Measurements from ENCODE around the gene KCTD6.
A peak's percentile ranks its signal among the peaks of the same experiment; 100 is the strongest.

The KCTD6 gene

DNA sequence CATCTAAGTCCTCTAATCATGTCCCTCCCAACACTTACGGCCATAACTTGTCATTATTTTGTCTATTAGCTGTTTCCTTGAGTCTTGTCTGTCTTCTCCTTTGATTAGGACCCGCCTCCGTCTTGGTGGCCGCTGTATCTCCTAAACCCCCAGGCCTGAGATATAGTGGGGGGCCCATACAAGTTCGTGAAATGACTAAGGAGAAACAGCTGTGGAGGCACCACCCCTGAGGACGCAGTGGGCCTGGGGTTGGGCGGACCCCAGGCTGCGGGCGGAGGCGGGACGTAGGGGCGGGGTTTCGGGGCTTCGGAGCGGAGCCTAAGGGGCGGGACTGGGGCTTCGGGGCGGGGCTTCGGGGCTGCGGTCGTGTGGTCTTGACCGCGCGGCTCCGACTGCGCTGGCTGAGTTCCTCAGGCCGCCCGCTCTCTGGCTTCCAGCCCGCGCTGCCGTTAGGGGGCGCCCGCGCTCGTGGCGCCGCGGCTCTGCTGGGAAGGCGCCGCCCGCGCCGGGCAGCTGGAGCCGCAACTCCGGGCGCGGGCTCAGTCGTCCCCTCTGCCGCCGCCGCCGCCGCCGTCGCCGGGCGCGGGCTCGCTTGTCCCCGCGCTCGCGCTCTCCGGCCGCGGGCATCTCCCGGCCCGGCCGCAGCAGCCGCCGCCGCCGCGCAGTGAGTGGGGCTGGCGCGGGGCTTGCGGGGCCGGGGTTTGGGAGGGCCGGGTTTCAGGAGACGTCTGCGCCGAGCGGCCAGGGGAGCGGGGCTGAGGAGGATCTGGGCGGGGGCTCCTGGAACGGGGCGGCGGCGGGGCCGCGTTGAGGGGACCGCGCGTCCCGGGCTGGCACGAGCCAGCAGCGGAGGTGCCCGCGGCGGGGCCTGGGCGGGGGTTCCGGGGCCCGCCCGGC lies at the start of gene KCTD6:
Gene KCTD6 (plus strand): TSS at position 591 of the 897 bp plus-strand sequence. CDS start 6,660 bp downstream, outside the sequence.
- DNase-seq (ENCODE audit: low read depth in 2 of 2): peak; percentile 84 to 87

DNA sequence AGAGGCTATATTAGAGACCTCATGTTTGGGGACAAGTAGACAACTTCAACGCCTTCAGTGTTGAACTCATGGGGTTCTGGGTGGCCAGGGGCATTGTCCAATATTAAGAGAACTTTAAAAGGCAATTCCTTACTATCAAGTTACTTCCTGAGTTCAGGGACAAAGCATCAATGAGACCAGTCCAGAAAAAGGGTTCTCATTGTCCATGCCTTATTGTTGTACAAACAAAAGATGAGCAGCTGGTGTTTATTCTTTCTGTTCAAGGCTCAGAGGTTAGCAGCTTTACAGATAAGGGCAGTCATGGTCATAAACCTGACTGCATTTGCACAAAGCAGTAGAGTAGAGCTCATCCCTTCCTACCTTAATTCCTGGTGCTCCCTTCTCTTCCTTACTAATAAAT lies 39.7 kb upstream of the KCTD6 start:
- DNase-seq (ENCODE audit: low read depth in 2 of 2): no peak

DNA sequence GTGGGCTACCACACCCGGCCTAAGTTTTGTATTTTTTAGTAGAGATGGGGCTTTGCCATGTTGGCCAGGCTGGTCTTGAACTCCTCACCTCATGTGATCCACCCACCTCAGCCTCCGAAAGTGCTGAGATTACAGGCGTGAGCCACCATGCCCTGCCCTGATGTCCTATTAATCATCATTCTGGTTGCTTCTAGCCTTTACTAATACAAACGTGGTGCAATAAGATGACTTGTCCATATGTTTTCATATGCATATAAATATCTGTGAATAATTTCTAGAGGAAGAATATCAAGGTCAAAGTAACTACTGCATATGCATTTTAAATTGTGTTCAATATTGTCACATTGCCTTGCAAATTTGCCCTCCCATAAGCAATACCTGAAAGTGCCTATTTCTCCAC lies 32.7 kb upstream of the KCTD6 start:
- no peak for DNase-seq (ENCODE audit: low read depth in 2 of 2)

DNA sequence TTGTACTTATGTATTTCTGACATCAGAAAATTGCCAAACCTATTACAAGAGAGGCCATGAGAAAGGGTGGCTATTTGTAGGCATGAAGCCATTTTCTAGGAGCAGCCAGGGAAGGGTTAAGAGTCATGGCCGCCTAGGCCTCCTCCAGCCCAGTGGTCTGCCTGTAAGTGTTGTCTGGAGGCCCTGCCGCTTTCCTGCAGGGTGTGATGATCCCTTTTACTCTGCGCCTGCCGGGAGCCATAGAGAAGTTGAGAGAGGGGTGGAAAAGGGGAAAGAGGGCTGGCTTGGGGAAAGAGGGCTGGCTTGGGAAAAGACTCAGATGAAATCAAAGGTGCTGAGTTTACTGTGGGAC lies 29.1 kb upstream of the KCTD6 start:
- DNase-seq (ENCODE audit: low read depth in 2 of 2): no peak

DNA sequence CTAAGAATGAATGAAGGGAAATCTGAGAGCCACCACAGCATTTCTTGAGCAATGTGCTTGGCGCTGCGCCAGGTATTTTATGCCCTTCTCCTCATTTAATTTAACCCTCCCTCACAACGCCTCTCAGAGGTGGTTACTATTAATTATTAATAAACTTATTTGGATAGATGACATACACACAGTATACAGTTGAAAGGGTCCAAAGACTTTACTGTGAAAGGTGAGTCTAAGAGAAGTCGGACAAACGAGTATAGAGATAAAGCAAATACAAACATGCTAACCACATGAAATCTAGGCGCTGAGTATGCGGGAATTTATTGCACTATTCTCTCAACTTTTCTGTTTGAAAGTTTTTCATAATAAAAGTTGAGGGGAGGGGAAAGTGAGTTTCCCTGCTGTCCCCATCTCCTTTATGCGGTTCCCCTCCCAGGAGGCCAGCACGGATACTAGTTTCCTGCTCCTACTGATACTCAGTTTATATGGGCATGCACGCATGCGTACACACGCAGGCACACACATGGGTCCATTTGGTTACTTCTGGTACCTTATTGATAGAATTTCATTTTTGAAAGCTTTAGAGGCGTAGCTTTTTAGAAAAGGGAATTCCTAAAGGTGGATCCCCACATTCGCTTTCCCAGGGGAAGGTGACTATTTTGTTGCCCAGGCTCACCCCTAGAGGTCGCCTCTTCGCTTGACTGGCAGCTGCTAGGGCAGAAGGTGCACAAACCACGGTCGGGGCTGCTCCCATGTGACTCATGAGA lies 28.5 kb upstream of the KCTD6 start:
- DNase-seq (ENCODE audit: low read depth in 2 of 2): peak; percentile 71 to 73

DNA sequence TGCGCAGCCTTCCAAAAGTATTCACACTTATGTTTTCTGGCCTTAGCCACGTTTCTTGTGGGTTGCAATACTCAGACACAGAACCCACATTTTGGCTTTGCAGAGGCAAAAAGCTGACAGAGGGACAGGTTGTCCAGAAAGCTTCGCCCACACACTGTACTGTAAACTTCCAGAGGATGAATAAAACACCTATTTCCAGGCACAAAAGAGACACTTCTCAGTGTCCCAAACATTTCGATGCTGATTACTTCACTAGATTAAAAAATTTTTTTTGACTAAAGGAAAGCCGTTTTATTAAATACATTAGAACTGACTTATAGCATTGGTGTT lies 28.0 kb upstream of the KCTD6 start:
- no peak for DNase-seq (ENCODE audit: low read depth in 2 of 2)

DNA sequence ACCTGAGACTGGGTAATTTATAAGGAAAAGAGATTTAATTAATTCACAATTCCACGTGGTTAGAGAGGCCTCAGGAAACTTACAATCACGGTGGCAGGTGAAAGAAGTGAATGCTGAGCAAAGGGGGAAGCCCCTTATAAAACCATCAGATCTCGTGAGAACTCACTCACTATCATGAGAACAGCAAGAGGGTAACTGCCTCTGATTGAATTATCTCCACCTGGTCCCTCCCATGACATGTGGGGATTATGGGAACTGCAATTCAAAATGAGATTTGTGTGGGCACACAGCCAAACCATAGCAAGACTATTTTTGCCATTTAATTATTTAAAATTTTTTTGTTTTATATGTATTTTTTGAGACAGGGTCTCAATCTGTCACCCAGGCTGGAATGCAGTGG lies 27.0 kb upstream of the KCTD6 start:
- no peak for DNase-seq (ENCODE audit: low read depth in 2 of 2)

DNA sequence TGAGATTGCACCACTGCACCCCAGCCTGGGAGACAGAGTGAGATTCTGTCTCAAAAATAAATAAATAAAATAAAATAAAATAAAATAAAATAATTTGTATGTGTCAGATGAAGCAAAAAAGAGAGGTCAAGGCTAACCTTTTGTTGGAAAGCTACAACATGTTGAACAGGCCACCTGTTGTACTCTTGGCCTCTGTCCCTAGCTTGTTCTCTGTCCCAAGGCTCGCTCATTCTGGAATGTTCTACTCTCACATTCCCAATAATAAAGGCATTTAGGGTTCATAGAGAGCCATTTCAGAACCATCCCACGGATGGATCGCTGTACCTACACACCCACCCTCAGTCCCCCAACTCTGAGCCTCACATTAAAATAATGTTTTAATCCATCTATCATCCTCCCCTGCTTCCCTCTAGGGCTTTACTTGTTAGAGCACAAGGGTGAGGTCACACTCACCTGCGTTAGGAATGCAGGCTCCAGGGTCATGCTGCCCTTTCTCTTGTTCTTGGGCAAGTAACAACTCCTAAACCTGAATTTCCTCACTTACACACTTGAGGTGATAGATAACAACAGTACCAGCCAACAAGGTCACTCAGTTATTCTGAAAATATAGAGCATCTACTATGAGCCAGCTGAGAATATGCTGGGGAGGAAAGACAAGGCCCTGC lies 24.9 kb upstream of the KCTD6 start:
- DNase-seq (ENCODE audit: low read depth in 2 of 2): no peak

DNA sequence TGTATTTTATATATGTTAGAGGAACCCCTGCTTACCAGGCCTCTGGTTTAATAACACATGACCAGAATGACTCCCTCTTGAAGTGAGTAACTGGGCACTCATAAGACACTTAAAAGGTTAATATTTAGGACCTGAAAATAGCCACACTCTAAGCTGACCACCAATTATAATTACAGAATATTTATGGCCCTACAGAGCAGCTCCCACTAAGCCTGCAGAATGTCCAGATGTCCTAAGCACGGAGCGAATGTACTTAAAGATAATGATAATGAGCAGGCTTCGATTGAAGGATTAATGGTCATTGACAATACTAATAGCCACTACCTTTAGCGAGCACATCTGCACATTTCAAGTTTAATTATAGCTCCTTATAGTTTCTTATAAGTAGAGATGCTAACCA lies 22.8 kb upstream of the KCTD6 start:
- DNase-seq (ENCODE audit: low read depth in 2 of 2): no peak

DNA sequence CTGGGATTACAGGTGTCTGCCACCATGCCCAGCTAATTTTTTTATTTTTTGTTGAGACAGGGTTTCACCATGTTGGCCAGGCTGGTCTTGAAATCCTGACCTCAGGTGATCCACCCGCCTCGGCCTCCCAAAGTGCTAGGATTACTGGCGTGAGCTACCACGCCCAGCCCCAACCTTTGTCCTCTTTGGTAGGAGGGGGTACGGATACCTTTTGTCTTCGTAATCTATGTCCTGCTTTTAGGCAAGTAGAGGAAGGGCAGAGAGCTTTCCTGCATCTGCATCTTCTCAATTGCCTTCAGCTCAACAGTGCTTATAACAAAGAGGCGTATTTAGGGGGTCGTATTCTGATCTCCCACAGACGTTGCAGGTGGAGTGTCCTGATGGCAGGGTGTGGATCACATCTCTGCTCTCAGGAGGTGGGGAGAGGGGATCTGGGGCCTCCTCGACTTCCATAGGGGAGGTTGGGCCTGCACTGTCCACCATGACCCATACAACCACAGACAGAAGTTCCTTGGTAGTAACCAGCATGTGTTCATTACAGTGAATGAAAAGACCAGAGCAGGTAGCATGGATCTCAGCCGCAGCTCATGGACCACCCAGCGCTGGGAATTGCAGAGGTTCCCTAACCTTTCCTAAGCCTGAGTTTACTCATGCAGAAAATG lies 21.4 kb upstream of the KCTD6 start:
- no peak for DNase-seq (ENCODE audit: low read depth in 2 of 2)

DNA sequence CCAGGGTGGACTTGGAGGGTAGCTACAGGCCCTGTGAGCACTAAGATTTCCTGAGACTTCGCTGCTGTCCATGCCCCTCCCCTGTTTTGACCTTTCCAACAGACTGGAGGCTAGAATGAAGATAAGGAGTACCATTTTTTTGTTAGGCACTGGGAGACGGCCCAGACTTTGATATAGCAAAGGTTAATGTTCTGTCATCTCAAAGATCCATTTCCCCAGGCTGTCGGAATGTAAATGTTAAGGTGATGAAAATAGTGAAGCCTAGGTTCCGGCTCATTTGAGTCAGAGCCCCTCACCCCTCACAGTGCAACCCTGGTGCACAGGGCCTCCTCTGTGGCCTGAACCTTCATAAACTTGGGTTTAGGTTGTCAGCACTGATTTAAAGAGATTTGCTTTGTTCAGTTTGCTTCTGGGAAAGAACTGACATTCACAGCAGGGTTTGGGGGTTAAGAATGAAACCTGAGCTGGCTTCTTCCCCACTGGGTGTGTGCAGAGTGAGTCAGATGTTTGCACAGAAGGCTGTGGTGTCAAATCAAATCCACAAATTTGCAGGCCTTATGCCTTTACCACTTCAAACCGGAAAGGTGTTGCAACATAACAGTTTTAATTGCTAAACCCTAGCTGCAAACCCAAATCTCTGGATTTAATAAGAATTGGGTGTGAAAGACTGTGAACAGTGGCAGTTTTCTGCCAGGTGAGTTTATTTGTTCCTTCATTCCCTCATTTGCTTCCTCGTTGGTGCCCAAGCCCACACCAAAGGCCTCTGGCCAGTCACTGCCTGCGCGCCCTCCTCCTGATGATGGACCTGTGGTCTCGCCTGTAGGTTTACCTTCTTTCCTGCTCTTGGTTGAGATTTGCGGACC lies 20.6 kb upstream of the KCTD6 start:
- peak; percentile 14 to 50 for DNase-seq (ENCODE audit: low read depth in 2 of 2)

DNA sequence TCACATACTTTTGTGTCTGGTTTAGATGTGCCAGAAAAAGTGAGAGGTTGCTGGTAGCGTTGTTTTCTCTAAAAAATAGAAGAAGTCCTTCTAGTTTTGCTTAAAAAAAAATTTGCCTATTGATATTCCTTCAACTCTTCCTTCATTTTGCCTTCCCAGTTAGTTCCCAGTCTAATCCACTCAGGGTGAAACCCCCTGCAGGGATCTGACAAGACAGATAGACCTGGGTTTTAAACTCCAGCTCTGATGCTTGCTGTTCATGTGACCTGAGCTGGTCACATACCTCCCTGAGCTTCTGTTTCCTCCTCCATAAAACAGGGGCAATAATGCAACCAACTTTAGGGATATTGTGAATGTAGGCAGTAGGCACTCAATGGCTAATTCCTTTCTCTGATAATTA lies 18.6 kb upstream of the KCTD6 start:
- DNase-seq (ENCODE audit: low read depth in 2 of 2): no peak

DNA sequence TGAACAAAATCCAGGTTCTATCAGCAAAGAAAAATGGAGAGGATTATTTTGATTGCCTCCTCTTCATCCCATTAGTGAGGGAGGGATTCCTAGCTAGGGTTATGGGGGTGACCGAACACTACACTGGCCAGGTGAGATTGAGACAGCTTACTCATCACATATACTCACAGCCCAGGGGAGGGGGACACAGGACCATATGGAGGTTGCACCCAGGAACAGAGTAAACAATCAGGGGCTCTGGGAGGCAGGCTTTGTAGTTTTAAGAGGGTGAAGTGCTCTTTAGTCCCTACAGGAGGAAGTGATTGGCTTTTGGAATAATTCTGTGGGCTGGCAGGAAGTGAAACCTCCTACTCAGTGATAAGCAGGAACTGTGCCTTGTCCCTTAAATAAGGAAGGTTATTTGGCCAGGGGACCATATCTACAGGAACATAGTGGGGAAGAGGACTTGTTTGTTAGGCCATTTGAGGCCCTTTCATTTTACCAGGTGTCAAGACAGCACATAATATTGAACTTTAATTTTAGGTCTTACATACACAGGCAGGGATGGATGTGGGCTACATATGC lies 17.5 kb upstream of the KCTD6 start:
- no peak for DNase-seq (ENCODE audit: low read depth in 2 of 2)

DNA sequence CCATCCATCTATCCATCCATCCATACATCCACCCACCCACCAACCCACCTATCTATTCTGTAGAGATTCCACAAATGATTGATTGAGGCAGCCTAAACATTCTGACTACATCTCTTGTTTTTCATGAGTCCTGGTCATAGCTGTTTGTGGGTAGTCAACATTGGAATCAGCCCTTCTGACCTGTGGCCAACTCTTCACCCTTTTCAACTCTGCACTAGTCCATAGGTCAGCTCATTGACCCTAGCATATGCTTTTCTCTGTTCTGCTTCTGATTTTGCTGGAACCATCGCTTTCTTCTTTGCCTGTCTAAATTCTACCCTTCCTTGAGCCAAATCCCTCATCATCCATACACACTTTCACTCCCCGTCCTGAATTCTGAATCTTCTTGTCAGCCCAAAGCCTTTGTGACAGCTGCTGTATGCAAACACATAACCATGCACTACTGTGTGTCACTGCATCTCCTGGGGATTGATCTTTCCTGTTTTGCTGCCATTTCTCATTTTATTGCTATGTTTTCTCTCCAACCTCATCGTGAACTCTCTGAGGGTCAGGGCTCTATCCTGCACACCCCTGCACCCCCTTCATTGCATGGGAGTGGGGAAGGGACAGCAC lies 16.8 kb upstream of the KCTD6 start:
- no peak for DNase-seq (ENCODE audit: low read depth in 2 of 2)

DNA sequence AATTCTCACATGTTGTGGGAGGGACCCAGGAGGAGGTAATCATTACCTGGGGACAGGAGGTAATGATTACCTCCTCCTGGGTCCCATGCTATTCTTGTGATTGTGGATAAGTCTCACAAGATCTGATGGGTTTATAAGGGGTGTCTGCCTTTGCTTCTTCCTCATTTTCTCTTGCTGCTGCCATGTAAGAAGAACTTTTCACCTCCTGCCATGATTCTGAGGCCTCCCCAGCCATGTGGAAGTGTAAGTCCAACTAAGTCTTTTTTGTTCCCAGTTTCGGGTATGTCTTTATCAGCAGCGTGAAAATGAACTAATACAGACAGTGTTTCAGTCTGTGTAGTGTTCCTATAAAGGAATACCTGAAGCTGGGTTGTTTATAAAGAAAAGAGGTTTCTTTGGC lies 13.1 kb upstream of the KCTD6 start:
- DNase-seq (ENCODE audit: low read depth in 2 of 2): no peak

DNA sequence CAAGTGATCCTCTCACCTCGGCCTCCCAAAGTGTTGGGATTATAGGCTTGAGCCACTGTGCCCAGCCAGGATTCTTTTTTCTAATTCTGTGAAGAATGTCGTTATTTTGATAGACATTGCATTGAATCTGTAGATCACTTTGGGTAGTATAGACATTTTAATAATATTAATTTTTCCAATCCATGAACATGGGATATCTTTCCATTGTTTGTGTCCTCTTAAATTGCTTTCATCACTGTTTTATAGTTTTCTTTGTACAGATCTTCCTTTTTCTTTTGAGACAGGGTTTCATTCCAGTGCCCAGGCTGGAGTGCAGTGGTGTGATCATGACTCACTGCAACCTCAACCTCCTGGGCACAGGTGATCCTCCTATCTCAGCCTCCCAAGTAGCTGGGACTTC lies 11.6 kb upstream of the KCTD6 start:
- no peak for DNase-seq (ENCODE audit: low read depth in 2 of 2)

DNA sequence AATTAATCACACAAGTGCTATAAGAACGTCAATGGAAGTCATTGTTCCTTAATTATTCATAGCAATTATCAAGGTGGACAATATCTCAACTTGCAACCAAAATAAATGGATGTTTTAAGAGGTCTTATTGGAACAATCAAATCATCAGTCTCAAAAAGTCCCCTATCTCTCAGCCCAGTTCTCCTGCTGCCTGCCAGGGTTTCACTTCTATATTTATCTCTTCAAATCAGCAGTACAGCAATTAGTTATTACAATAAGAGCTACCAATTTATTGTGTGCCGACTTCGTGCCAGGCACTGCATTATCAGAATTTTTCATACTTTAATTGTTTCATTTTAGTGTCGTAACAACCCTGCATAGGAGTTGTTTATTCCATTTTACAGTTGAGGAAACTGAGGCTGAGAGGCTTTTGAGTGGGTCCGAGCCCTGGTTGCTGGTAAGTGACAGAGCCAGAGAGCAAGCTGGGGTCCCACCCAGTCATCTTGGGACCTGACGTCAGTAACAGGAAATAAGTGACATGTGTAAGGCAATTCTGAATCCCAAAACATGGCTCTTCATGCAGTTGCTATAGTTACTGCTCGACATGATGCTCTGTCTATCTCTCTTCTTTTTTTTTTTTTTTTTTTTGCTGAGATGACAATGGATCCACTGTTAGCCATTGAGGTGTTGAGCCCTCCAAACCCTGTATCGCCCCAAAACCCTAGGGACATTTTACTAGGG lies 8.8 kb upstream of the KCTD6 start:
- DNase-seq (ENCODE audit: low read depth in 2 of 2): no peak

DNA sequence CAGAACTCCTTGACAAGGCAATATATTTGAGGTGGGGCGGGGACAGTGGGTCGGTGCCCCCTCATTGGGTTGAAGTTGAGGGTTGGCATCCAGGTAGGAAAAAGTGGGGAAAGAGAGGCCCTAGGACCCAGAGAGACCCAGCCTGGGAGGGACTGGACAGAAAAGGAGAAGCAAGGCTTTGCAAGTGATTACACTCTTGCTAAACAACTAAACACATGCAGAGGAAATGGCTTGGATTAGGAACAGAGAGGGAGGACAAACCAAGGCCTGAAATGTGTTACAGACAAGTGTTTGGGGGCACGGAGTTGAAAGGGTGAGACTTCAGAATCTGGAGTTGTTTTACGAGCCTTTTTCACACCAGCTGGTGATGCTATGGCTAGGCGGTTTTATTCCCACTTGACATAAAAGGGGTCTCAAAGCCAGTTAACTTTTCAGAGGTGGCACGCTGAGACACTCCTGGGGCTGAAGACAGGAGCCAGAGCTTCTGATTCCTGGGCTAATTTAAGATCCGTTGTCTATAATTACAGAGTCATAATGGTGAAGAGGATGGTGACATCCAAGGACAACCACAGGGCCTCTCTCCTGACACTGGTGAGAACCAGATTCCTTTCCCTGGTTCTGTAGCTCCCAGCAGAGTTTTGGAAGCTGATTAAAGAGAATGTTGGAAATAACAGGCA lies 7.7 kb upstream of the KCTD6 start:
- no peak for DNase-seq (ENCODE audit: low read depth in 2 of 2)

DNA sequence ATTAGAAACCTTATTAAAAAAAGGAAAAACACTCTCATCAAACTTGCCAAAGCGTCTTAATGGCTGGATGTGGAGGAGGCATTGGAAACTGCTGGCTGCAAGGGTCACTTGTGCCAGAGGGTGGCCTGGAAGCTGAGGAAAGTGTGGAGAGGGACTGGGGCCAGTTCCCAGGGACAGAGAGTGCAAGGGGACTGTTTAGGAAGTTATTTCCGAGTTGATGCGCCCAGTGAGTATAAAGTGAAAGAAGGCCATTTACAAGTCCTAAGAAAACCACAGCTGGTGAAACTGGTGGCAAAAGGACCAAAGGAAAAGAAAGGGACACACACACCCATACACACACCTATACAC lies 7.2 kb upstream of the KCTD6 start:
- no peak for DNase-seq (ENCODE audit: low read depth in 2 of 2)
